CMK (cell line): ENCODE measurements around the gene TSPAN4.

Experiments
- DNase-seq: peaks from one replicate; pipeline ENCODE4 v3.0.0-alpha.2; 2010; ENCODE audit warnings: low read depth

The TSPAN4 gene

DNA sequence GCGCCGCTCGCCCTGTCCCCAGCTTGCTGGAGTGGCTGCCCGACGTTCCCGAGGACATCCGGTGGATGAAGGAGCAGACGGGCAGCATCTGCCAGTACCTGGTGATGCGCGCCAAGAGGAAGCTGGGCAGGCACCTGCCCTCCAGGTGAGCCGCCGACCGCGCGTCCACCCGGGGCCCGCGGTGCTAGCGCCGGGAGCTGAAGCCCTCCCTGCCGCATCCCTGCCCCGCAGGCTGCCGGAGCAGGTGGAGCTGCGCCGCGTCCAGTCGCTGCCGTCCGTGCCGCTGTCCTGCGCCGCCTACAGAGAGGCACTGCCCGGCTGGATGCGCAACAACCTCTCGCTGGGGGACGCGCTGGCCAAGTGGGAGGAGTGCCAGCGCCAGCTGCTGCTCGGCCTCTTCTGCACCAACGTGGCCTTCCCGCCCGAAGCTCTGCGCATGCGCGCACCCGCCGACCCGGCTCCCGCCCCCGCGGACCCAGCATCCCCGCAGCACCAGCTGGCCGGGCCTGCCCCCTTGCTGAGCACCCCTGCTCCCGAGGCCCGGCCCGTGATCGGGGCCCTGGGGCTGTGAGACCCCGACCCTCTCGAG, 18.3 kb upstream of the TSPAN4 start:
- DNase-seq: no peak

DNA sequence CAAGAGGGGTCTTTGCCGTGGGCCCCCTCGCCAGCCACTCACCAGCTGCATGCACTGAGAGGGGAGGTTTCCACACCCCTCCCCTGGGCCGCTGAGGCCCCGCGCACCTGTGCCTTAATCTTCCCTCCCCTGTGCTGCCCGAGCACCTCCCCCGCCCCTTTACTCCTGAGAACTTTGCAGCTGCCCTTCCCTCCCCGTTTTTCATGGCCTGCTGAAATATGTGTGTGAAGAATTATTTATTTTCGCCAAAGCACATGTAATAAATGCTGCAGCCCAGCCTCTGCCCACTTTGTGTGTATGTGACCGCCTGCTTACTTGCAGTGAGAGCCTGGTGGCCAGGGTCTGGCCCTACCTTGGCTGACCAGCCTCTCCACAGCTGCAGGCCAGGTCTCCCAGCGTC, 17.7 kb upstream of the TSPAN4 start:
- no peak for DNase-seq

DNA sequence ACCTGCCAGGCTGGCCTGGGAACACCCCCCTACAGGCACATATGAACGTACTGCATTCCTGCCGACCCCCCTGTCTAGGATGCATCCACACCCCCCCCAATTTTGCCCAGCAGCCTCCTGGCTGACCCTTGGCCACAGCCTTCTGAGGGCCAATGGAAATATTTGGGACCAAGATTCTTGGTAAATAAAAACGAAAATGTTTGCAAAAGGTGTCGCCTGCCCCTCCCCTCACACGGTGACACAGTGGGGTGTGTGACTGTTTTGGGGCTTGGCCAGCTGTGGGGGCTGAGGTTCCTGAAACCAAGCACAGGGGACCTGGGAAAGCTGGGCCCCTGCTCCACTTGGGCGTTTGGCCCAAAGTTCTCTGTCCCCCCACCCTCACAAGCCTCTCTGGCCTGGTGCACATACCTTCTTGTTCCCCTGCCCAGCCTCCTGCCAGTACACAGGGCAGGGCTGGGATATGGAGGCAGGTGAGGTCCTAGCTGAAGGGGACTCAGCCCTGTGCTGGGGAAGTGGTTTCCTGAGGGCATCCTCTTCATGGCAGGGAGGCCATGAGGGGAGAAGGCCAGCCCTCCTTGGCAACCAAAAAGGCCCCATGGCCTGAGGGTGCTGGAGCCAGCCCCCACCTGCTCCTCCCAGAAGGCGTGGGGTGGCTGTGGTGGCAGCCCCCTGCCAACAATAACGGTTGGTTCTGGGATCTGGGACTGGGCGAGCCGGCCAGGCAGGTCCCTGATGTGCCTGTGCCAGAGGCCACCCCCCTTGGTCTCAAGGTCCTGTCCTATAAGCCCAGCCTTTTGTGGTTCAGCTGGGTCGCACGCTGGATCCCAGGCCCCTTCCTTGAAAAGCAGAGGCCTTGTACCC, 17.1 kb upstream of the TSPAN4 start:
- no peak for DNase-seq

DNA sequence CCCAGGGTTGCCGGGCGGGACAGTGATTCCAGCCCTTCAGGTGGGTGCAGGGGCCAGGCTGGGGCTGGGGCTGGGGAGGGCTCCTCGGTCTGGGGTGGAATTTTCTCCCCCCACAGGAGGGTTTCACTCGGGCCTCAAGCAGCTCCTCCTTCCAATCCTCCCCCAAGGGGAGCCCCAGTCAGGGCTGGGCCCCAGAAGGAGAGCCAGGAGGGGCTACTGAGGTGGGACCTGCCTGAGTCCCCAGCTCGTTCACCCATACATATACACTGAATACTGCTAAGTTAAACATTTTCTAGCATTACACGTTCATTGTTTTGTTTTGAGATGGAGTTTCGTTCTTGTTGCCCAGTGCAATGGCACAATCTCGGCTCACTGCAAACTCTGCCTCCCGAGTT, 16.4 kb upstream of the TSPAN4 start:
- DNase-seq: no peak

DNA sequence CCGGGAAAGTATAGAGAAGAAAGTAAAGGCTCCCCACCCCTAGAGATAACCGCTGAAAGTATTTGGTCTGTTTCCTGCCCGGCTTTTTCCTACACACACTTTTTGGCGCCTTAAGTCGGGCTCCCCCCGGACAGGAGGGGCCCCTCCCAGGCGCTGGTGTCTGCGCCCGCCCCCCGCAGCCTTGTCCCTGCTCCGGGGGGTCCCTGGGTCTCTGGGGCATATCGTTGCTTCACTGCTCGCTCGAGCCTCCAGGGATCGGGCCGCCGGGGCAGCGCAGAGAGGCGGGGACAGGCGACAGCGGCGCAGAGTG, 15.9 kb upstream of the TSPAN4 start:
- DNase-seq: no peak

DNA sequence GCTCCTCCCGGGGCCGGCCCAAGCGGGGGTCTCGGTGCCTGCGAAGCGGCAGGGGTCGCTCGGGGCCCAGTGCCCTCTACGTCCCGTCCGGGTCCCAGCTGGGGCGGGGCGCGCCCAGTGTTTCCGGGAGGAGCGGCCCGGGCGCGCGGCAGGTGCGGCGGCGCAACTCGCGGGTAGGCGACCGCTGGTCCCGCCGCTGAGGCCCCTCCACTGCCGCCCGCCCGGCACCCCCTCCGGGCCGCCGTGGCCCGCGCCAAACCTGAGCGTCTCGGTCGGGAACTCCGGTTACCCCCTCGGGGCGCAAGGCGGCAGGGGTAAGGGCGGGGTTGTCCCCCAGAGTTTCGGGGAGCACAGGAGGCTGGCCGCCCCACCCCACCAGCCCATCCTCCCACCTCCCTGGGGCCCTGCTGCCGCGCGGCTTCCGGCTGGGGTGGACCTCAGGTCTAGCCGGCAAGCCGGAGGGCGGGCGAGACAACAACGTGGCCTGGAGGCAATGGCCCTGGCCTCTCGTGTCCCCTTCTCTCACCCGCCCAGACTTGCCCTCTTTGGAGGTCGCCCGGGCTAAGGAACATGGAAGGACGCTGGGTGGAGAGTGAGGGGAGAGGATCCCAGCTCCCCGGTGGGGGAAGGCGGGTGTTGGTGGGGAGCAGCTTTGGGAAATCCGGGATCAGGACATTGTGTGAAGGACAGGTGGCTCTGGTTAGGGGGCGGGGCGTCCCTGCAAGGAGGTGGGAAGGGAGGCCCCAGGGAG, 15.3 kb upstream of the TSPAN4 start:
- no peak for DNase-seq

DNA sequence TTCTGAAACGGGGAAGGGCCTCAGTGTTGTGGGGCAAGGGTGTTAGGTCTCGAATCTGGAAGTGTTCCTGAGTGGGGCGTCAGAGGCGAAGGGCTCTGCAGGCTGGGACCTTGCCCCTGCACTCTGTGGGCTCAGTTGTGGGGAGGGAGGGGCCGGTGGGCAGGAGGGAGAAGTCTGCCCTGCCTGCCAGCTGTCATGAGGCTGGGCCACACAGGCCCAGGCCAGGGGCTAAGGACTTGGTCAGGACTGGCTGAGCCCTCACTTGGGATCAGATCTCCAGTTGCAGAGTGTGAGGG, 14.8 kb upstream of the TSPAN4 start, which contains the start of gene CRACR2B:
Gene CRACR2B, plus strand, starts transcription at position 23 of the 296 bp plus-strand sequence. CDS start 689 bp downstream, outside the sequence.
- DNase-seq: no peak

DNA sequence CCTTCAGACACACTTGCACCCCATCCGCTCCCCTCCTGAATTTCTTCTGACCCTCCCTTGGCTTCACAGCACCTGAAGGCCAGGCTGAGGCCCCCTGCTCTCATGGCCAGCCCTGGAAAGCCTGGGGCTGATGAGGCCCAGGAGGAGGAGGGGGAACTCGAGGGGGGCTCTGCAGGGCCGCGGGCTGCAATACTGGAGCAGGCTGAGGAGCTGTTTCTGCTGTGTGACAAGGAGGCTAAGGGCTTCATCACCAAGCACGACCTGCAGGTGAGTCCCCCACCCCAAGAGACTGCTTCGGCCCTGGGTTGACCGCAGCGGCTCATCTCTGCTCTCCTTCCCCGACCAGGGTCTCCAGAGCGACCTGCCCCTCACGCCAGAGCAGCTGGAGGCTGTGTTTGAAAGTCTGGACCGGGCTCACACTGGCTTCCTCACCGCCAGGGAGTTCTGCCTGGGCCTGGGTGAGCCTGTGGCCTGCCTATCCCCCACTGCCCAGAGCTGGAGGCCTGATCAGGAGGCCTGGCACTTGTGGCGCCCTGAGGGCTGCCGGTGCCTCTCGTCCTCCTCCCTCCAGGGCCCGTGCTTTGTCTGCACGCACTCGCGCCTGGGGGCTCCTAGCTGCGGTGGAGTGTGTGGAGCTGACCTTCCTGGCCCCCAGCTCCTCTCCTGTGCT, 14.0 kb upstream of the TSPAN4 start:
- DNase-seq: no peak

DNA sequence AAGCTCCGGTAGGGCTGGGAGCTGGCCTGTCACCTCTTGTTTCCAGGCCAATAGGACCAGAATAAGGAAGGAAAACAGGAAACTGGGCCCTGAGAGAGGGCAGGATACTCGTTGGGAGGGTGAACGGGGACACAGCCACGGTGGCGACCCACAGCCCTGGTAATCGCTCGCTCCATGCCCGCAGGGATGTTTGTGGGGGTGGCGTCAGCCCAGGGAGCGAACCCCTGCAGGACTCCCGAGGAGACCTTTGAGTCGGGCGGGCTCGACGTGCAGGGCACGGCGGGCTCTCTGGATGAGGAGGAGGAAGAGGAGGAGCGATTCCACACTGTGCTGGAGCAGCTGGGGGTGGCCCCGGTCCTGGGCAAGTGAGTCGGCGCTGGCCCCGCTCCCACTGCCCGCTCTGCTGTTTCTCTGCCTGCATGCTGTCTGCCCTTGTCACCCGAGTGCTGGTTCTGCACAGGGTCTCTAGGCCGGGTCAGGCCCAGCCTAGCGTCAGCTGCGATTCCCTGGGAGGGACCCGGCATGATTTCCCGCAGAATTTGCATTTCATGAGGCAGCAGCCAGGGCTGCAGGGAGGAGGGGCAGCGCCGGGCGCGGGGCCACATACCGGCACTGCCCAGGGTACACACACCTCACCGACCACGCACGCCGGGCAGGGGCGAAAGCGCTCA, 13.3 kb upstream of the TSPAN4 start:
- no peak for DNase-seq

DNA sequence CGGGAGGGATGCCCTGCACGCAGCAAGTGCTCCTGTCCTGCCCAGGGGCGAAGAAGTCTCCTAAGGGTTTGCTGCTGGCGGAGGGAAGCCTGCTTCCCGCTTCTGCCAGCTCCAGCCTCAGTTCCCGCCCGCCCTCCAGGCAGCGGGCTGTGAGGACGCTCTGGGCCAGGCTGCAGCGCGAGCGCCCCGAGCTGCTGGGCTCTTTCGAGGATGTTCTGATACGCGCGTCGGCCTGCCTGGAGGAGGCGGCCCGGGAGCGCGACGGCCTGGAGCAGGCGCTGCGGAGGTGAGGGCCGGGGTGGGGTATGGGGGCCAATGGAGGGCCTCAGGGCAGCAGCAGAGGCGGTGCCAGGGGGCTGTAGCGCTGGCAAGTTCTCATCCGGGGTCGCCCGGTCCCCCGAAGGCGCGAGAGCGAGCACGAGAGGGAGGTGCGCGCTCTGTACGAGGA, 12.8 kb upstream of the TSPAN4 start:
- no peak for DNase-seq

DNA sequence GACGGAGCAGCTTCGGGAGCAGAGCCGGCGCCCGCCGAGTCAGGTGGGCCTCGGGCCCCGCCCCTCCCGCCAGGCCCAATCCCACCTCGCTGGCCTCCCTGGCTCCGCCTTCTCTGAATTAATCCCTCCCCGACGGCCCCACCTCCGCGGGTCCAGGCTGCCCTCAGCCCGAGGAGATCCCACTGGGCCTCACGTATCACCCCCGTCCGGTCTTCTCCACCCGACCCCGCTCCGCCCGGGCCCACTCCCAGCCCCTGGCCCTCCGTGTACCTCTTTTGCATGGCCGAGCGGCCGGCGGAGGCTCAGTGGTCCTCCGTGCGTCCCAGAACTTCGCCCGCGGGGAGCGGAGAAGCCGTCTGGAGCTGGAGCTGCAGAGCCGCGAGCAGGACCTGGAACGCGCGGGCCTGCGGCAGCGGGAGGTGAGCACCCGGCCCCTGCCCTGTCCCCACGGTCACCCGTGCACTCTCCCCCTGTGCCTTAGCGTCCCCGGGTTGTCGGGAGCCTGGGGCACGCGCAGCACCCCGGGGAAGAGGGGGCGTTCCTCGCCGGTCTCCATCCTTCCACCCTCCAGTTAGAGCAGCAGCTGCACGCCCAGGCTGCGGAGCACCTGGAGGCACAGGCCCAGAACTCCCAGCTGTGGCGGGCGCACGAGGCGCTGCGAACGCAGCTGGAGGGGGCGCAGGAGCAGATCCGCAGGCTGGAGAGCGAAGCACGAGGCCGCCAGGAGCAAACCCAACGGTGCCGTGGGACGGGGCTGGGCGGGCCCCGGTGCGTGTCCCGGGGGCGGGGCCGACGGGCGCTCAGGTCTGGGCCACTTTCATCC, 12.1 kb upstream of the TSPAN4 start:
- DNase-seq: no peak

DNA sequence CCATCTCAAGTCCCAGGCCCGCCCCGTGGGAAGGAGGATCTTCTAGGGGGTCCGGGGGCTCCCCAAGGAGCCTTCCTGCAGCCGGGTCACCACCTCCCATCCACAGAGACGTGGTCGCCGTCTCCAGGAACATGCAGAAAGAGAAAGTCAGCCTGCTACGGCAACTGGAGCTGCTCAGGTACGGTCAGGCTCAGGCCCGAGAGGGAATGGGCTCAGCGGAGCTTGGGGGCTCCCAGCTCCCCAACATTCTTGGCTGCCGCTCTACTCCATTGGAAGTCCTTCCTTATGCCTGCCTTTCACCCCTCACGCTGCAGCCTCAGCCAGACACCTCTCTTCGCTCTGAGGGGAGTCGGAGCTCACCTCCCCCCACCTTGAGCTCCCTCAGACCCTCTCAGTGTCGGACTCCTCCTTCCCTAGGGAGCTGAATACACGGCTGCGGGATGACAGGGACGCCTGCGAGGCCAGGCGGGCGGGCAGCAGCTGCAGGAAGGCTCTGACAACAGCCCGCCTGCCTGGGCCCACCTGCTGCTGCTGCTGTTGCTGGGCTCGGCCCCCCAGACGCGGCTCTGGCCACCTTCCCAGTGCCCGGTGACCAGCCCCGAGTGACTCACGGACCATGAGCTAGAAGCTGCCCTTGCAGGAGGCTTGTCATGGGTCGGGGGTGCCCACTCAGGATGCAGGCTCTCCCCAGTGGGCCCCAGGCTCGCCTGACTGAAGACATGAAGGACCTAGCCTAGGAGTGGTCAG, 11.4 kb upstream of the TSPAN4 start:
- DNase-seq: no peak

DNA sequence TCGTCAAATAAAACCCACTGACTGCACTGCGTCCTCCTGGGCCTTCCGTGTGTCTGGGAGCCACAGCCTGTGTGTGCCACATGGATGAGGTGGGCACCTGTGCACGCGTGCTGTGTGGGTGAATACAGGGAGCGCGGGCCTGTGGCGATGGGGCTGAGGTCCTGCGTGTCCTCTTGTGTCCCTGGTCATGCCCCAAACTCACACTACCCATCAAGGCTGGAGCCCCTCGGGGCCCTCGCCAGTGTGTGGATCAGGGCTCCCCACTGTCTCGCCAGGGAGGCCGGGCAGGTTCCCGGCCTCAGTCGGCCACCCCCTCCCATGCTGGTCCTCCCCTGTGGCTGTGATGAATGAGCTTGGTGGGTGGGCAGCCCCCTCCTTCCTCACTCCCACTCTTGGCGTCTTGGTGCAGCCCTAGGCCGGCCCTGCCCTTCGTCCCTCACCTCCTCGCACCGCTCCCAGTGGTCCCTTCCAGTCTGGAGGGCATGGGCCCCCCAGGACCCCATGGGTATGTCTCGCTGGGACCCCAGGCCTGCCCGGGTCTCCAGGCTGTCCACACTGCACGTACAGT, 10.6 kb upstream of the TSPAN4 start:
- DNase-seq: no peak

DNA sequence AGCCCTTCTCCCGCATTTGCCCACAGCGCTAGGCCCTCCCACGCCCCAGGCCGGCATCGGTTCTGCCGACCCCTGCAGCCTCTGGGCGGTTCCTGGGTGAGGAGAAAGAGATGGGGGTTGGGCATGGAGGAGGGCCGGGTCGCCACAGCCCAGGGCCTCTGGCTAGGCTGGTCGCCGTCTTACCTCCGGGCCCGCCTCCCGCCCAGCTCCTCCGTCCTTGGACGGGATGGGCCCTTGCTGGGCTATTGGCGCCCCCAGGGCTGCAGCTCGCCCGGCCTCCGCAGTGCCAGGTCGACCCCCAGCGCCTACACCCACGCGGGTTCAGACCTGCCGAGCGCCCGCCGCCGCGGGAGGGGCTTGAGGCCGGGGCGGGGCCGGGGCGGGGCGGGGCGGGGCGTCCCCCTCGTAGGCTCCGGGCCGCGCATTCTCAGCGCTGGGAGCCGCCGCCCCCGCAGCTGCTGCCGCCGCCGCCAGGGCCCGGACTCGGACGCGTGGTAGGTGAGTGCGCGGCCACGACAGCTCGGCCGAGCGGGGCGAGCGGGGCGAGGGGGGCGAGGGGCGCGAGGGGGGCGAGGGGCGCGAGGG, 10.0 kb upstream of the TSPAN4 start, which contains the start of gene CD151:
Gene CD151, plus strand, starts transcription at position 424 of the 585 bp plus-strand sequence. CDS start 3,118 bp downstream, outside the sequence.
- DNase-seq: no peak

DNA sequence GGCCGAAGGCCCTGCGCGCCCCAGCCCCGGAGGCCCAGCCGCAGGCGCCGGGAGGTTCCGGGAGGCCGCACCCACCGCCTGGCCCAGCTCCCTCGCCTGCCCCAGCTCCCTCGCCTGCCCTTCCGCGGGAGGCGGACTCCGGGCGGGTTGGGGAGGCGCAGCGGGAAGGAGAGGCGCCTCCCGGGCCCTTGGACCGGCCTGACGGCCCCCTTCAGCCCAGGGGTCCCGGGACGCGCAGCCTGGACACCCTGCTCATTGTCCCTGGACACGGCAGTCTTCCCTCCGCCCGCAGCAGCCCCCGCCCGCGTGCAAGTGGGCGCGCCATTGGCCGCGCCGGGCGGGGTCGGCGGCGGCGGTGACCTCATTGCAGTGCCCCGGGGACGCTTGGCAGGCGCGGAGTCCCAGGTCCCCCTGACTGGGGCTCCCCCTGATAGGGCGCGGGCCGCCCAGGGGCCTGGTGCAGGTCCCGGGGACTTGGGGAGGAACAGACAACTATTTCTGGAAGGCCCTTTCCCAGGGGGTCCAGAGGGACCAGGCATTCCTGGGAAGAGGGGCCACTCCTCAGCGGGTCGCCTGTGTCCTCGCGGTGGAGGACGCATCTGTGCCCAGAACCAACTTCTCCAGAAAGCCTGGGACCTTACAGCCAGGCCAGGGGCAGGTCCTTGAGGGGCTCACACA, 9.4 kb upstream of the TSPAN4 start:
- DNase-seq: no peak

DNA sequence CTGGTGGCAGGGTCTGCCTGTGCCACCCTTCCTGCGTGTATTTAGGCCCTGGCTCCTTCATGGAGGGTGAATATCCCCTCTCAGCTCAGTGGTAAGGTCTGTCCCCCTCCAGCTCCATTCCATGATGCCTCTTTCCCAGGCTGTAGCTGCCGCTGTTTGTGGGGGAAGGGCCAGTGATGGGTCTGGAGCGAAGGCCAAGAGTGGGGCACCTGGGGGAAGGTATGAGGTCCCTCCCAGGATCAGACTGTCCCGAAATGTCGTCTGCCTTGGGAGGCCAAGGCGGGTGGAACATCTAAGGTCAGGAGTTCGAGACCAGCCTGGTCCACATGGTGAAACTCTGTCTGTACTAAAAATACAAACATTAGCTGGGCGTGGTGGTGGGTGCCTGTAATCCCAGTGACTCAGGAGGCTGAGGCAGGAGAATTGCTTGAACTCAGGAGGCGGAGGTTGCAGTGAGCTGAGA, 8.8 kb upstream of the TSPAN4 start:
- DNase-seq: no peak

DNA sequence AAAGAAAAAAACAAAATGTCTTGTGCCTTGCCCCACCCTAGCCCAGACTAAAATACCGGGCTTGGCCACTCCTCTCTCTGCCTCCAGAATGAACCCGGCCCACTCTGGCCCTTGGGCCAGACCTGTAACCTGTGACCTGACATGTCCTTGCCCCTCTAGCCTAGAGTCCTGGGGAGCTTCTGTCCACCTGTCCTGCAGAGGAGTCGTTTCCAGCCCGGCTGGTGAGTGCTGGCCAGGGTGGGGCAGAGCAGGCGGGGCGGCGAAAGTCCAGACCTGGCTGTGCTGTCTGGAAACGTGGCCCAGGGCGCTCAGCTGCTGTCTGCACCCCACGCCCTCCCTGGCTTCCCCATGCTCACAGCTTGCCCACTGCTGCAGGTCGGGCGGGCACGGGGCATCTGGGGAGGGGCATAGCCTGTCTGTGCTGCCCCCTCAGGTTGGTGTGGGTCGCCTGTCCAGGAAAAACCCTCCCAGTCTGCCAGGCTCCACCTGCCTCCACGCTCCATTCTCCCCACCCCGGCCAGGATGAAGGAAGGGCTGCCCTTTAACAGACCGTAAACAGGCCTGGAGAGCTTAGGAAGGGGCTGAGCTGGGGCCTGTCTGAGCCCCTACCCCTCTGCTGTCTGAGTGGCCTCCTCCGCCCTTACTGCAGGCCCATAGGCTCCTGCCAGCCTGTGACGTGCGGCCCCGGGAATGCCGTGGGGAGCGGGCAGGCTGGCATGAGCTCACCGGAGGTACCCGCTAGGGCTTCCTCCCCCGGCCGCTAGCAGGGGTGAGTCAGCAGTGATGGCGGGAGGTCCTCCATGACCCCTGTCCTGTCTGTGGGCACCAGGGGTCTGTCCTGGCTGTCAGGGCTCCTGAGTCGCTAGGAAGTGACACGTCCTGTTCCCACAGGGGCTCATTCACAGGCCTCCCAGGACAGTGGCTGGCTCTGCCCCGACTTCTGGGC, 8.0 kb upstream of the TSPAN4 start:
- no peak for DNase-seq

DNA sequence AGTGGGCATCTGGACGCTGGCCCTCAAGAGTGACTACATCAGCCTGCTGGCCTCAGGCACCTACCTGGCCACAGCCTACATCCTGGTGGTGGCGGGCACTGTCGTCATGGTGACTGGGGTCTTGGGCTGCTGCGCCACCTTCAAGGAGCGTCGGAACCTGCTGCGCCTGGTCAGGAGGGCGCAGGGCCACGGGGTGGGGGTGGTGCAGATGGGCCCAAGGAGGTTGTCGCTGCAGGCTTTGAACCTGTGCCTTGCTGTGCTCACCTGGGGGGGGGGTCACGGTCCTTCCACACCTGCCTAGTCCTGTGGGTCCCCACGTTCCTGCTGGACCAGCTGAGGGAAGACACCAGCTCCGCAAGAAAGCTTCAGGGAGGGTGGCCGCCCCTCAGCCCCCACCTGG, 6.4 kb upstream of the TSPAN4 start:
- DNase-seq: no peak
